Erythroblast (primary cell): Measurements from ENCODE around the gene APOL4.

ENCODE experiments used
- GATA1 ChIP-seq: IDR thresholded peaks from 2 replicates; pipeline ENCODE4 v1.6.1; 2011; ENCODE audit warnings: low read depth, mild to moderate bottlenecking, control low read depth, low read length, moderate library complexity
- POLR2A ChIP-seq: IDR thresholded peaks from 2 replicates; pipeline ENCODE4 v1.6.1; 2011; ENCODE audit warnings: mild to moderate bottlenecking, low read length

GRCh38 chr22:36236388-36237319 is 35.0 kb upstream of the APOL4 start:
- TF ChIP-seq POLR2A (no peak), GATA1 (no peak)
